H1 (cell line): ENCODE measurements around the gene SEMA4C. TPM values are rescaled to one million over a fixed set of nuclear protein-coding genes. Genes with fewer than 3 reads are reported as not detected.
A peak's percentile ranks its signal among the peaks of the same experiment; 100 is the strongest.

ENCODE experiments used
- CTCF ChIA-PET: fragments of 300-600 bp; sonication (Branson Sonifier 250); formaldehyde crosslinking; loops from one replicate; lab custom pipeline; 2021; ENCODE audit not compliant: partially characterized antibody; lab: Charles Lee
- POLR2A ChIA-PET: fragments of 300-600 bp; sonication (Branson Sonifier 250); formaldehyde crosslinking; loops from one replicate; lab custom pipeline; 2021; ENCODE audit warnings: inconsistent platforms; ENCODE audit not compliant: partially characterized antibody; lab: Charles Lee
- DNase-seq, 2 experiments: peaks; one replicate each; pipeline versions ENCODE4 v3.0.0 to v3.0.0-alpha.2; 2010 to 2022; ENCODE audit warnings: low spot score in 2 of 2, low read depth in 1 of 2, mixed read lengths in 1 of 2
- FAIRE-seq: peaks from 2 replicates; lab custom pipeline; 2011; peaks lifted over from hg19 to GRCh38; lab: Jason Lieb, UNC
- H2AFZ ChIP-seq: 2 replicates; pipeline ENCODE4 v1.8.1; 2012; ENCODE audit warnings: low read length, inconsistent platforms
- H2AK5ac ChIP-seq: 2 replicates; pipeline ENCODE4 v1.6.1; 2013; ENCODE audit warnings: low read depth, low read length
- H2BK120ac ChIP-seq: replicated peaks from 2 replicates; pipeline ENCODE3; 2013; ENCODE audit warnings: low read depth, low read length, inconsistent platforms
- H2BK12ac ChIP-seq: 2 replicates; pipeline ENCODE4 v1.6.1; 2013; ENCODE audit warnings: low read depth, low read length
- H2BK15ac ChIP-seq: 2 replicates; pipeline ENCODE4 v1.6.1; 2013; ENCODE audit warnings: low read length
- H2BK20ac ChIP-seq: 2 replicates; pipeline ENCODE4 v1.6.1; 2013; ENCODE audit warnings: low read length
- H2BK5ac ChIP-seq: 2 replicates; pipeline ENCODE4 v1.6.1; 2013; ENCODE audit warnings: low read depth, low read length
- H3K14ac ChIP-seq: 2 replicates; pipeline ENCODE4 v1.6.1; 2013; ENCODE audit warnings: inconsistent platforms; ENCODE audit not compliant: insufficient read length
- H3K18ac ChIP-seq: 2 replicates; pipeline ENCODE4 v1.6.1; 2013; ENCODE audit warnings: low read length; ENCODE audit errors: extremely low read depth
- H3K23ac ChIP-seq: 2 replicates; pipeline ENCODE4 v1.6.1; 2013; ENCODE audit warnings: inconsistent platforms; ENCODE audit not compliant: insufficient read length
- H3K23me2 ChIP-seq: 2 replicates; pipeline ENCODE4 v1.6.1; 2013; ENCODE audit warnings: low read depth, low read length
- H3K27ac ChIP-seq: 2 replicates; pipeline ENCODE4 v1.6.1; 2011; ENCODE audit warnings: low read depth, low read length, inconsistent platforms
- H3K27me3 ChIP-seq, 4 experiments: replicated peaks in 1 of 4; 1 replicate in 1 of 4; 2 replicates in 3 of 4; pipeline versions ENCODE4 v1.6.1 to v1.8.1; 2011 to 2013; ENCODE audit warnings: low read length in 3 of 4, mild to moderate bottlenecking in 3 of 4, inconsistent platforms in 2 of 4, mixed read lengths in 2 of 4, moderate library complexity in 1 of 4; ENCODE audit not compliant: control insufficient read depth in 3 of 4, insufficient read depth in 3 of 4; ENCODE audit errors: extremely low read depth in 1 of 4
- H3K36me3 ChIP-seq, 4 experiments: 2 replicates each; pipeline versions ENCODE4 v1.6.1 to v1.8.1; 2011 to 2013; ENCODE audit warnings: mild to moderate bottlenecking in 4 of 4, low read length in 3 of 4, moderate library complexity in 2 of 4, control low read depth in 1 of 4, inconsistent platforms in 1 of 4; ENCODE audit not compliant: insufficient read depth in 4 of 4, control insufficient read depth in 2 of 4
- H3K4ac ChIP-seq: replicated peaks from 2 replicates; pipeline ENCODE3; 2013; ENCODE audit warnings: low read length, low read depth, mixed read lengths, inconsistent platforms; ENCODE audit not compliant: insufficient read length
- H3K4me1 ChIP-seq, 4 experiments: replicated peaks in 1 of 4; 1 replicate in 1 of 4; 2 replicates in 3 of 4; pipeline versions ENCODE4 v1.6.1 to v1.8.1; 2011 to 2013; ENCODE audit warnings: low read length in 3 of 4, inconsistent platforms in 2 of 4, mixed read lengths in 1 of 4; ENCODE audit not compliant: insufficient read depth in 4 of 4, control insufficient read depth in 3 of 4
- H3K4me2 ChIP-seq, 2 experiments: 2 replicates each; pipeline versions ENCODE4 v1.6.1 to v1.8.1; 2011 to 2013; ENCODE audit warnings: low read depth in 2 of 2, low read length in 2 of 2, control low read depth in 1 of 2, inconsistent platforms in 1 of 2, mild to moderate bottlenecking in 1 of 2; ENCODE audit not compliant: insufficient read depth in 1 of 2
- H3K4me3 ChIP-seq, 4 experiments: fragments of 200-600, 300-600 bp in 1 of 4; sonication (generic), shearing (Covaris generic), sonication (Bioruptor Twin) in 1 of 4; 2 replicates each; pipeline versions ENCODE4 v1.5.1 to v1.8.1; 2011 to 2016; ENCODE audit warnings: low read length in 4 of 4, low read depth in 3 of 4, control low read depth in 2 of 4, inconsistent platforms in 2 of 4, mild to moderate bottlenecking in 2 of 4, mixed read lengths in 1 of 4, moderate library complexity in 1 of 4; ENCODE audit not compliant: insufficient read depth in 2 of 4; ENCODE audit errors: extremely low read depth in 1 of 4
- H3K56ac ChIP-seq: replicated peaks from 2 replicates; pipeline ENCODE3; 2013; ENCODE audit warnings: low read depth, mild to moderate bottlenecking, mixed read lengths, low read length, inconsistent platforms; ENCODE audit not compliant: insufficient read length
- H3K79me1 ChIP-seq: 2 replicates; pipeline ENCODE4 v1.6.1; 2013; ENCODE audit warnings: low read depth, low read length, control low read depth
- H3K79me2 ChIP-seq, 2 experiments: 2 replicates each; pipeline versions ENCODE4 v1.6.1 to v1.8.1; 2012 to 2013; ENCODE audit warnings: low read length in 2 of 2, mild to moderate bottlenecking in 2 of 2, inconsistent platforms in 1 of 2; ENCODE audit not compliant: insufficient read depth in 2 of 2, control insufficient read depth in 1 of 2
- H3K9ac ChIP-seq, 4 experiments: replicated peaks in 1 of 4; 1 replicate in 1 of 4; 2 replicates in 3 of 4; pipeline versions ENCODE4 v1.6.1 to v1.8.1; 2011 to 2013; ENCODE audit warnings: low read depth in 3 of 4, low read length in 3 of 4, control low read depth in 2 of 4, mild to moderate bottlenecking in 2 of 4, moderate library complexity in 2 of 4, inconsistent platforms in 1 of 4; ENCODE audit errors: extremely low read depth in 1 of 4
- H3K9me3 ChIP-seq, 2 experiments: 2 replicates each; pipeline versions ENCODE4 v1.6.1 to v1.8.1; 2012 to 2013; ENCODE audit warnings: mild to moderate bottlenecking in 2 of 2, moderate library complexity in 2 of 2, control low read depth in 1 of 2, inconsistent platforms in 1 of 2, low read depth in 1 of 2, low read length in 1 of 2, mixed read lengths in 1 of 2; ENCODE audit not compliant: insufficient read depth in 2 of 2
- H4K20me1 ChIP-seq, 2 experiments: replicated peaks in 1 of 2; 2 replicates each; pipeline versions ENCODE3 to v1.8.1; 2011 to 2013; ENCODE audit warnings: inconsistent platforms in 2 of 2, low read length in 2 of 2, mild to moderate bottlenecking in 1 of 2; ENCODE audit not compliant: insufficient read depth in 2 of 2, control insufficient read depth in 1 of 2
- H4K5ac ChIP-seq: 2 replicates; pipeline ENCODE4 v1.6.1; 2013; ENCODE audit warnings: low read length, low read depth, mixed read lengths, inconsistent platforms; ENCODE audit not compliant: insufficient read length
- H4K8ac ChIP-seq: 2 replicates; pipeline ENCODE4 v1.8.0; 2013; ENCODE audit warnings: mild to moderate bottlenecking, moderate library complexity, low read length, inconsistent platforms; ENCODE audit not compliant: insufficient read depth; ENCODE audit errors: extremely low read depth
- H4K91ac ChIP-seq: replicated peaks from 2 replicates; pipeline ENCODE3; 2013; ENCODE audit warnings: low read length, mixed read lengths, inconsistent platforms; ENCODE audit not compliant: insufficient read length
- ATF3 ChIP-seq: IDR thresholded peaks from 2 replicates; pipeline ENCODE4 v1.6.1; 2011; ENCODE audit warnings: low read depth, mild to moderate bottlenecking, low read length; ENCODE audit not compliant: insufficient read depth
- TCF12 ChIP-seq: IDR thresholded peaks from 2 replicates; pipeline ENCODE4 v1.6.1; 2011; ENCODE audit warnings: low read depth, mild to moderate bottlenecking, low read length
- WGBS, 2 experiments: shearing (Covaris generic) in 1 of 2; methylation state at CpG; one replicate each; pipeline versions ENCODE4 v1.1.6 to v1.1.7; 2013 to 2015; ENCODE audit warnings: low lambda C conversion rate in 2 of 2, mixed read lengths in 2 of 2, inconsistent platforms in 1 of 2, low coverage in 1 of 2, missing lambda C conversion rate in 1 of 2; ENCODE audit not compliant: insufficient replicate concordance in 2 of 2, insufficient coverage in 1 of 2, insufficient read length in 1 of 2; ENCODE audit errors: extremely low coverage in 1 of 2, missing lambda C conversion rate in 1 of 2; 5-methylcytosine and 5-hydroxymethylcytosine counted together
- polyA plus RNA-seq, 7 experiments: library from polyadenylated mRNA; depleted of rRNA in 3 of 7; stranded (reverse) in 5 of 7; unstranded in 2 of 7; fragments of >200 nt in 5 of 7; fragments of 200-250 nt in 2 of 7; gene quantifications; 1 replicate in 5 of 7; 2 replicates in 1 of 7; 4 replicates in 1 of 7; pipeline versions ENCODE4 v1.2.1 to v1.2.3, GENCODE V29; 2011 to 2013; ENCODE audit warnings: missing spikeins in 2 of 7, mixed read lengths in 2 of 7
- total RNA-seq: library from RNA; stranded (reverse); fragmentation: NEBNext Ultra II Directional; extraction: Animal tissue kit (Norgen Biotek cat#: 25700); gene quantifications from 2 replicates; pipeline ENCODE4 v1.2.1, GENCODE V29; 2021

The SEMA4C gene
- total and polyA plus RNA-seq, 2 of the 8 experiments (the other 6 are each of a cell fraction or from before 2014, with no cell fraction given): 47.5 to 67.3 TPM

GRCh38 chr2:96916646-96917543 is 47.0 kb upstream of the SEMA4C start:
- Histone ChIP-seq H2BK15ac (no peak overlapping the region), H3K9ac (no peak overlapping the region)
- no peak for TF ChIP-seq ATF3
- TF ChIP-seq TCF12: no peak
- TF ChIP-seq, all 59 proteins: peak for 0
- no peaks in the 10 kb centered on the region for H4K20me1 ChIP-seq
- H2AK5ac ChIP-seq: no peak overlapping the region
- POLR2A ChIA-PET: interaction anchor here (0.8 to 1.7 kb wide), 6 partner anchors 10 to 52 kb away, joined by 3 to 4 read pairs (median 3); no protein-coding TSS in a partner anchor
- no peak overlapping the region for H3K4me3 ChIP-seq
- no peaks in the 10 kb centered on the region for H3K79me2 ChIP-seq
- peaks cover 0 to 19% (median 14%) of the 10 kb centered on the region in 4 experiments; a peak in 6 of 7 replicates for H3K4me1 ChIP-seq
- no peak overlapping the region for H3K14ac ChIP-seq
- no peak overlapping the region for H3K23ac ChIP-seq
- no peak overlapping the region for H4K8ac ChIP-seq
- no peak overlapping the region for H3K27ac ChIP-seq
- 95% methylated on average over 22 of the region's 22 CpGs; no CpG with 5 or more reads in 1 of the 2 experiments for WGBS, 2 experiments
- FAIRE-seq (no peak), DNase-seq (no peak)
- H3K18ac ChIP-seq: no peak overlapping the region
- peak overlapping the region; percentile 61; the same call in 1 of the 2 replicates for H2BK5ac ChIP-seq
- peak overlapping the region; percentile 82 for H2BK20ac ChIP-seq
- no peak overlapping the region for H3K56ac ChIP-seq
- no peaks in the 10 kb centered on the region for H3K79me1 ChIP-seq
- no peaks in the 10 kb centered on the region for H3K36me3 ChIP-seq
- no peak overlapping the region for H4K91ac ChIP-seq
- peak overlapping the region; percentile 5 for H3K4ac ChIP-seq
- H3K23me2 ChIP-seq: no peaks in the 10 kb centered on the region
- no peak overlapping the region for H4K5ac ChIP-seq
- no peak overlapping the region for H2BK120ac ChIP-seq
- H2AFZ ChIP-seq: no peak overlapping the region
- H3K27me3 ChIP-seq: peaks cover 0 to 2% (median 0%) of the 10 kb centered on the region in 4 experiments; a peak in 2 of 7 replicates
- H3K9me3 ChIP-seq: no peaks in the 10 kb centered on the region; a peak in 1 of 4 replicates
- H3K4me2 ChIP-seq: no peak overlapping the region
- H2BK12ac ChIP-seq: peak overlapping the region; percentile 53; the same call in 1 of the 2 replicates
- CTCF ChIA-PET: interaction anchor here (0.9 to 4.2 kb wide), 17 partner anchors 8 to 98 kb away, joined by 3 to 21 read pairs (median 5); partner anchors contain the start of gene ANKRD39
